Kidney epithelial cell (primary cell): Measurements from ENCODE around the gene GPR146. TPM values are rescaled to one million over a fixed set of nuclear protein-coding genes. Genes with fewer than 3 reads are reported as not detected.

Experiments
- DNase-seq: peaks from one replicate; pipeline ENCODE4 v3.0.0-alpha.2; 2010; ENCODE audit warnings: low read depth
- H3K27me3 ChIP-seq: 2 replicates; pipeline ENCODE4 v1.6.0; 2011; ENCODE audit warnings: low read length; ENCODE audit not compliant: control insufficient read depth, insufficient read depth
- H3K36me3 ChIP-seq: 2 replicates; pipeline ENCODE4 v1.5.1; 2011; ENCODE audit warnings: low read length; ENCODE audit not compliant: control insufficient read depth, insufficient read depth
- H3K4me3 ChIP-seq: 2 replicates; pipeline ENCODE4 v1.5.1; 2011; ENCODE audit warnings: low read depth, mild to moderate bottlenecking, control low read depth, low read length
- total RNA-seq: library from RNA; depleted of rRNA; stranded (reverse); fragments of >200 nt; gene quantifications from 2 replicates; pipeline ENCODE4 v1.2.3, GENCODE V29; 2015
- TF ChIP-seq, protein P1 (sequence below): IDR thresholded peaks from 2 replicates; pipeline ENCODE4 v1.5.1; 2011; ENCODE audit warnings: mild to moderate bottlenecking, moderate library complexity, low read length, control low read depth, inconsistent platforms; ENCODE audit not compliant: insufficient read depth, poor library complexity, severe bottlenecking

The GPR146 gene
- total RNA-seq, 1 donor from 2014 or later, result 0.21 TPM

DNA sequence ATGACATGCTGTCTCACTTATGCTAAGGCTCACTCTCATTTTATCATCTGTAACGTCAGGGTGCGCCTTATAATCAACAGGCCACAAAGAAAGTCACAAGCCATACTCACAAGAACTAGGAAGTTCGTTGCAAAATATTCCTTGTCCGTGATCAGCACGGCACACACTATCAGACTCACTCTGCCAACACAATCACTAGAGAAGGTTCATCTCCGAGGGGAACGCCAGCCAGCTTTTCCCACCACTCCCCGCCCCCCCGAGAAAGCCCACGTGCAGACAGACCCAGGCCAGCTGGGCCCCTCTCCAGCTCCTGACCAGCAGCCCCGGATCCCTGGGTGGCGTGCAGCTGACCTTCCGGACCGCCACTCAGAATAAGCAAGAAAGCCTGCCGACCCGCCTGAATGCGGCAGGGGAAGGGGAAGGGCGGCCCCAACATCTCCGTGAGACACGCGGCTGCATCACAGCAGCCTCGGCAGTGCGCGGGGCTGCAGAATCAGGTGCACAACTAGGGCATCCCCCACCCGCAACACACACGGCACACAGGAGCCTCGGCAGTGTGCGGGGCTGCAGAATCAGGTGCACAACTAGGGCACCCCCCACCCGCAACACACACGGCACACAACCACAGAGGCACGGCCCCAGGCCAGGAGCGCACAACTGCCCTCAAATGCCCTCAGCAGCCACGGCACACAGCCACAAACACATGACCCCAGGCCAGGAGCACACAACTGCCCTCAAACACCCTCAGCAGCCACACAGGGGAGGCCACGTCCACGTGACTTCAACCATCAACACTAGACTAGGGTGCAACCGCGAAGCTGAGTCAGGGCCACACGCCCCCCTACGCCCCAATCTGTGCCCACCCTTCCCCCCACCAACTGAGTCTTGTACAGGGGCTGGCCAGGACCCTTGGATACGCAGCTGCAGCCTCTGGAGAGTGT, 2.5 kb upstream of the GPR146 start:
- DNase-seq, result no peak
- H3K4me3 ChIP-seq, result no peak overlapping the region
- no peaks in the 10 kb centered on the region for H3K36me3 ChIP-seq
- H3K27me3 ChIP-seq, result no peaks in the 10 kb centered on the region
- TF ChIP-seq, protein P1, sequence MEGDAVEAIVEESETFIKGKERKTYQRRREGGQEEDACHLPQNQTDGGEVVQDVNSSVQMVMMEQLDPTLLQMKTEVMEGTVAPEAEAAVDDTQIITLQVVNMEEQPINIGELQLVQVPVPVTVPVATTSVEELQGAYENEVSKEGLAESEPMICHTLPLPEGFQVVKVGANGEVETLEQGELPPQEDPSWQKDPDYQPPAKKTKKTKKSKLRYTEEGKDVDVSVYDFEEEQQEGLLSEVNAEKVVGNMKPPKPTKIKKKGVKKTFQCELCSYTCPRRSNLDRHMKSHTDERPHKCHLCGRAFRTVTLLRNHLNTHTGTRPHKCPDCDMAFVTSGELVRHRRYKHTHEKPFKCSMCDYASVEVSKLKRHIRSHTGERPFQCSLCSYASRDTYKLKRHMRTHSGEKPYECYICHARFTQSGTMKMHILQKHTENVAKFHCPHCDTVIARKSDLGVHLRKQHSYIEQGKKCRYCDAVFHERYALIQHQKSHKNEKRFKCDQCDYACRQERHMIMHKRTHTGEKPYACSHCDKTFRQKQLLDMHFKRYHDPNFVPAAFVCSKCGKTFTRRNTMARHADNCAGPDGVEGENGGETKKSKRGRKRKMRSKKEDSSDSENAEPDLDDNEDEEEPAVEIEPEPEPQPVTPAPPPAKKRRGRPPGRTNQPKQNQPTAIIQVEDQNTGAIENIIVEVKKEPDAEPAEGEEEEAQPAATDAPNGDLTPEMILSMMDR, result no peak

DNA sequence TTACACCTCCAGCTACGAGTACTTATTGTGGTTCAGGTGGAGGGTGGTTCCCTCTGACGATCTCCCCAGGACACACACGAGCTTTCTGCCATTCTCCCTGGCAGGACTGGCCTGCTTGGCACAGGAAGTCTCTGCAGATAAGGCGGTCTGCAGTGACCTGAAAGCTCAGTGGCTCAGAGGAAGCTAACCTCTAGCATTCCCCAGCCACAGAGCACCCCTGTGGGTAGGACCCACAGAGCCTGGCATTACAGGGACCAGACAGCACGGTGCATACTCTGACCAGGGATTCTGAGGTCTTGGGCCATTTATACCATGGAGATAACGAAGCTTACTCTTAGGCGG, 1.9 kb upstream of the GPR146 start:
- Histone ChIP-seq H3K4me3 (no peak overlapping the region), H3K27me3 (no peaks in the 10 kb centered on the region), H3K36me3 (no peaks in the 10 kb centered on the region)
- TF ChIP-seq, protein P1, result no peak
- no peak for DNase-seq

DNA sequence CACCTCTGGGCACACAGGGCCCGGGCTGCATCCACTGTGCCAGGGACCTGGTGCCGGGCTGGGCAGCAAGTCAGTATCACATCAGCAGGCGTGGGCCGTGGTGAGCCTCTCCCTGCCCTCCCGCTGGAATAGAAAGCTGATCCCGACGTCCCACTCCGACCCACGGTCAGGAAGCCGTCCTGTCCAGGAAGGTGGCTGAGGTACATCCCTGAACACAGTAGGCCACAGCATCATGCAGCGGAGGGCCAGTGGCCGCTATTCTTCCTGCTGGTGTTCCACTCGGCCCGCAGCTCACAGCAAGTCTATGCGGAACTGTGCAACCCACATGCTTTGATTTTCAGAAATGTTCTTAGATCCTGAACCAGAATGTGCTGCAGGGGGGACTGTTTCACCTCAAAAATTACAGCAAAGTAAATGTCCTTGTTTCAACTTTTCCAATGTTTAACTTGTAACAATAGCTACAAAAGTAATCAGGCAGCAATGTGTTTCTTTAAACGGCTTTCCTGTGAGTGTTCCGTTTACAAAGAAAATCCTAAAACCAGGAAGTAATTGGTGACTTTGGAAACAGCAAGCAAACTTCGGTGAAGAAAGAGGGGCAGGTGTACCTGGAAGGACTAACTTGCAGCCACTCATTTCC, 676 bp upstream of the GPR146 start:
- no peak for DNase-seq
- TF ChIP-seq, protein P1, result no peak
- no peaks in the 10 kb centered on the region for H3K36me3 ChIP-seq
- H3K27me3 ChIP-seq, result no peaks in the 10 kb centered on the region
- H3K4me3 ChIP-seq, result peak overlapping the region; percentile 21

DNA sequence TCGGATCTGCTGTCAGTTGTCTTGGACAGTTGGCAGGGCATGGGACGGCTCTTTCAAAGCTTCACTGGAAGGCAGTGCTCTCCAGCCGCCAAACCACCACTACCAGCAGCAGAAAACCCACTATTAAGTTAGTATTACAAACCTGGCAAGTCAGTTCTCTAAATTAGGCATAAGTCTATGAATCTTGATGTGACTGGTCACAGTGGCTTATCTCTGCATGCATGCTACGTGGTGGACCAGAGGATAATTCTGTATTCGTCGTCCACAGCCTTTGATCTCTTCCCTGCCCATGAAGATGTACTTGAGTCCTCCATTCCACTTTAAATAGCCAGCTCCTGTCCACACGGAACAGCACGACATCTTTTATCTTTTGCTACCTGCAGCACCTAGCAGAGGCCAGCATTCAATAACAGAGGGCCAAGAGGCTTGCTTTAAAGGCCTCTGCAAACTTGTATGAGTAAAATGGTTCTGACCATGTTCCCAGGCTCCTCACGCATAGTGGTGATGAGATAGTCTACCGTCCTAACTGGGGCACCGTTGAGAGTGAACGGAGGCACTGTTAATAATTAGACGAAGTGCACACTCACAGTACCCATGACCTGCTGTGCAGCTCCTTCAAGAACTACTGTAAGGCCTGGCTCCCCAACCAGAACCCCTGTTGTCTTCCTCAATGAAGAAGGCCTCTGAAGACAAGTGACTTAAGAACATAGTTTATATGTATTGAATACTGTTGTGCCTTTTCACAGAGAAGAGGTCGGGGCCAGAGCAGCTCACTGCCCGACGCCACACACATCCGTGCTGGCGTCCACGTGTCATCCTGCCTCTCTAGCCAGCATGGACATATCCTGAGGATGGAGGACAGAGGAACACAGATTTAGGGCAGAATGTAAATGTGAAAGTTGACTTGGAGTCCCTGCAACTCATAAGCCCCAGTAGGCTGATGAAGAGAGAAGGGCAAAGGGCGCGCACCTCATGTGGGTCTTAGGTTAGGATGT, 1.0 kb downstream of the GPR146 start:
- TF ChIP-seq, protein P1, result no peak
- no peaks in the 10 kb centered on the region for H3K36me3 ChIP-seq
- H3K4me3 ChIP-seq, result peak overlapping the region; percentile 38
- no peaks in the 10 kb centered on the region for H3K27me3 ChIP-seq
- no peak for DNase-seq

DNA sequence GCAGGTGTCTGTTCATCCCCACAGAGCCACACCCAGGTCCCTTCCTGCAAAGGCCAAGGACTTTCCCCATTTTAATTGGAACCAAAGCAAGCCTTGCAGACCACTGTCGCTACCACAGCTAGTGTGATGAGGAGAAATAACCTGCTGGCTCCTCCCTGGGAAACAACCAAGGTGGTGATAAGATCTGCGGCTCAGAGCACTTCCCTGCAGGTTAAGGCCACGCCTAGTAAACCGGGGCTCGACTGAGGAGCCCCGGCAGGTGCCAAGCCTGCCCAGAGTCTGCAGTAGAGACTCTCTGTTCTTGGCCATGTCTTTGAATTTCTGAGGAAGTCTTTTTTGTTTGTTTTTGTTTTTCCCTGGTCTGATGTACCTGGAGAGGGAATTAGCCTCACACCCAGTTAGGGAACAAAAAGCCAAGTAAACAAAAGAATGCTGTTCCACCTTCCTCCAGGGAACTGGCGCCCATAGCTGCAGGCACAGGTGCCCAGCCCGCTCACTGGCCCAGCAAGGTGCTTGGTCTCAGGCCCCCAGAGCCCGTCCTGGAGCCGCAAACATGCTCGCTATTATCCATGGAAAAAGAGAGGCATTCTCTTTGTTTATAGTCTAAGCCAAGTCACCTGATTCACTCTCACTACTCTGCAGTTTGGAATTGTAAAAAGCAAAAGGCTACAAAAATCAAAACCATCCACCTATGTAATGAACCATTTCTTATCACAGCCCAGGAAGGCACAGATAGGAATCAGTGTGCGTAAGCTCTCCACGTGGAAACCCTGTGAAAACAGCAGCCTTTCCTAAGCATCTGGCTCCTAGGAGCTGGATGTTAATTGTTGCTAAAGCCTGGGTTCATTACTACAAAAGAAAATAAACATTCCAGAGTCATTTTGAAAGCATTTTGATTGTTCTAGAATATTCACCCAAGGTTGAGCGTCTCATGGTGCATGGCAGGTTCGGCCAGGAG, 2.7 kb downstream of the GPR146 start:
- TF ChIP-seq, protein P1, result no peak
- no peak for DNase-seq

More for the DNA sequence above, 2.7 kb downstream of the GPR146 start:
- no peaks in the 10 kb centered on the region for H3K27me3 ChIP-seq
- no peak overlapping the region for H3K4me3 ChIP-seq
- H3K36me3 ChIP-seq, result no peaks in the 10 kb centered on the region
